ENCODE measurements around the gene NRTN. TPM values are rescaled to one million over a fixed set of nuclear protein-coding genes. Genes with fewer than 3 reads are reported as not detected.

Gene NRTN
- total and polyA plus RNA-seq, 2 of the 13 experiments (the other 11 are each of a cell fraction or from before 2014, with no cell fraction given): 4.1 to 5.3 TPM

DNA sequence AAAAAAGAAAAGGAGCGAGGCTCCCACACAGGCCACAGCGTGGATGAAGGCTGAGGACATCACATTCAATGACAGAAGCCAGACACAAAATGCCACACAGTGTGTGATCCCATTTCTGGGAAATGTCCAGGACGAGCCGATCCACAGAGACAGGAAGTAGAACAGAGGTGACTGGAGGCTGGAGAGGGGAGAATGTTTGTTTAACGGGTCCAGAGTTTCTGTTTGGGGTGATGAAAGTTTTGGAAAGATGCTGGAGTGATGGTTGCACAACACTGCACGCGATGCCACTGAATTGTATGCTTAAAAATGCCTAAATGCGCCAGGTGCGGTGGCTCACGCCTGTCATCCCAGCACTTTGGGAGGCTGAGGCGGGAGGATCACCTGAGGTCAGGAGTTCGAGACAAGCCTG lies 66.1 kb downstream of the NRTN start (continued):
- TF ChIP-seq ZNF503 (CRISPR knock-in tag; IDR thresholded peaks at IDR 0.05) (peak; percentile 87), CEBPG (CRISPR knock-in tag; IDR thresholded peaks at IDR 0.05) (peak; percentile 99), ZNF629 (CRISPR knock-in tag; conservative IDR thresholded peaks at IDR 0.05) (peak; percentile 96), JUN (CRISPR knock-in tag; IDR thresholded peaks at IDR 0.05) (peak; percentile 65; the same call in 1 of the 2 replicates), ZMYM3 (CRISPR knock-in tag; IDR thresholded peaks at IDR 0.05) (peak; percentile 99), ZNF205 (CRISPR knock-in tag; IDR thresholded peaks at IDR 0.05) (peak; percentile 93), POLR2A (IDR thresholded peaks at IDR 0.05; ENCODE audit: insufficient read depth in 1 of 2, low read depth in 2 of 2, low read length in 2 of 2) (peak; percentile 55 to 56; a peak in 2 of 4 replicates), PREB (CRISPR knock-in tag; IDR thresholded peaks at IDR 0.05) (no peak), HOXA7 (CRISPR knock-in tag; IDR thresholded peaks at IDR 0.05) (no peak), ZEB1 (IDR thresholded peaks at IDR 0.05; ENCODE audit: insufficient replicate concordance, low read depth) (peak; percentile 97), NKX3-1 (CRISPR knock-in tag; IDR thresholded peaks at IDR 0.05) (0 out of 2 replicates have a peak, but pooled peaks have one; percentile 71), ZNF780A (CRISPR knock-in tag; IDR thresholded peaks at IDR 0.05) (peak; percentile 66; the same call in 1 of the 2 replicates), TEAD3 (CRISPR knock-in tag; optimal IDR thresholded peaks at IDR 0.05; ENCODE audit: borderline replicate concordance) (peak; percentile 95), FOXK1 (CRISPR knock-in tag; IDR thresholded peaks at IDR 0.05; ENCODE audit: borderline replicate concordance, low read depth) (peak; percentile 91), POLR2G (IDR thresholded peaks at IDR 0.05; ENCODE audit: low read depth, low read length) (peak; percentile 72), TRIM24 (CRISPR knock-in tag; IDR thresholded peaks at IDR 0.05) (peak; percentile 93), MXI1 (IDR thresholded peaks at IDR 0.05; ENCODE audit: borderline replicate concordance, low read depth, low read length) (peak; percentile 58; the same call in 1 of the 3 replicates), TRIM22 (IDR thresholded peaks at IDR 0.05) (no peak), ZNF335 (CRISPR knock-in tag; IDR thresholded peaks at IDR 0.05) (peak; percentile 73; the same call in 1 of the 2 replicates), RBAK (CRISPR knock-in tag; IDR thresholded peaks at IDR 0.05) (peak; percentile 62; the same call in 1 of the 2 replicates)
- TF ChIP-seq, protein P1, sequence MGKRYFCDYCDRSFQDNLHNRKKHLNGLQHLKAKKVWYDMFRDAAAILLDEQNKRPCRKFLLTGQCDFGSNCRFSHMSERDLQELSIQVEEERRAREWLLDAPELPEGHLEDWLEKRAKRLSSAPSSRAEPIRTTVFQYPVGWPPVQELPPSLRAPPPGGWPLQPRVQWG (CRISPR knock-in tag; IDR thresholded peaks at IDR 0.05; ENCODE audit: borderline replicate concordance, low read depth): no peak
- TF ChIP-seq, protein P2, sequence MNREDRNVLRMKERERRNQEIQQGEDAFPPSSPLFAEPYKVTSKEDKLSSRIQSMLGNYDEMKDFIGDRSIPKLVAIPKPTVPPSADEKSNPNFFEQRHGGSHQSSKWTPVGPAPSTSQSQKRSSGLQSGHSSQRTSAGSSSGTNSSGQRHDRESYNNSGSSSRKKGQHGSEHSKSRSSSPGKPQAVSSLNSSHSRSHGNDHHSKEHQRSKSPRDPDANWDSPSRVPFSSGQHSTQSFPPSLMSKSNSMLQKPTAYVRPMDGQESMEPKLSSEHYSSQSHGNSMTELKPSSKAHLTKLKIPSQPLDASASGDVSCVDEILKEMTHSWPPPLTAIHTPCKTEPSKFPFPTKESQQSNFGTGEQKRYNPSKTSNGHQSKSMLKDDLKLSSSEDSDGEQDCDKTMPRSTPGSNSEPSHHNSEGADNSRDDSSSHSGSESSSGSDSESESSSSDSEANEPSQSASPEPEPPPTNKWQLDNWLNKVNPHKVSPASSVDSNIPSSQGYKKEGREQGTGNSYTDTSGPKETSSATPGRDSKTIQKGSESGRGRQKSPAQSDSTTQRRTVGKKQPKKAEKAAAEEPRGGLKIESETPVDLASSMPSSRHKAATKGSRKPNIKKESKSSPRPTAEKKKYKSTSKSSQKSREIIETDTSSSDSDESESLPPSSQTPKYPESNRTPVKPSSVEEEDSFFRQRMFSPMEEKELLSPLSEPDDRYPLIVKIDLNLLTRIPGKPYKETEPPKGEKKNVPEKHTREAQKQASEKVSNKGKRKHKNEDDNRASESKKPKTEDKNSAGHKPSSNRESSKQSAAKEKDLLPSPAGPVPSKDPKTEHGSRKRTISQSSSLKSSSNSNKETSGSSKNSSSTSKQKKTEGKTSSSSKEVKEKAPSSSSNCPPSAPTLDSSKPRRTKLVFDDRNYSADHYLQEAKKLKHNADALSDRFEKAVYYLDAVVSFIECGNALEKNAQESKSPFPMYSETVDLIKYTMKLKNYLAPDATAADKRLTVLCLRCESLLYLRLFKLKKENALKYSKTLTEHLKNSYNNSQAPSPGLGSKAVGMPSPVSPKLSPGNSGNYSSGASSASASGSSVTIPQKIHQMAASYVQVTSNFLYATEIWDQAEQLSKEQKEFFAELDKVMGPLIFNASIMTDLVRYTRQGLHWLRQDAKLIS (CRISPR knock-in tag; IDR thresholded peaks at IDR 0.05): 0 out of 2 replicates have a peak, but pooled peaks have one; percentile 55
